GM19468 (cell line): ENCODE data around the gene ABHD8.

Source experiments
- ATAC-seq: cut with Tn5 transposase; IDR thresholded peaks from one replicate; pipeline ENCODE4 v1.9.1; 2021; ENCODE audit warnings: mild to moderate bottlenecking, moderate library complexity, moderate number of reproducible peaks; ENCODE audit not compliant: unreplicated experiment; ENCODE audit errors: extremely low read depth

ABHD8 gene, protein sequence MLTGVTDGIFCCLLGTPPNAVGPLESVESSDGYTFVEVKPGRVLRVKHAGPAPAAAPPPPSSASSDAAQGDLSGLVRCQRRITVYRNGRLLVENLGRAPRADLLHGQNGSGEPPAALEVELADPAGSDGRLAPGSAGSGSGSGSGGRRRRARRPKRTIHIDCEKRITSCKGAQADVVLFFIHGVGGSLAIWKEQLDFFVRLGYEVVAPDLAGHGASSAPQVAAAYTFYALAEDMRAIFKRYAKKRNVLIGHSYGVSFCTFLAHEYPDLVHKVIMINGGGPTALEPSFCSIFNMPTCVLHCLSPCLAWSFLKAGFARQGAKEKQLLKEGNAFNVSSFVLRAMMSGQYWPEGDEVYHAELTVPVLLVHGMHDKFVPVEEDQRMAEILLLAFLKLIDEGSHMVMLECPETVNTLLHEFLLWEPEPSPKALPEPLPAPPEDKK

GRCh38 chr19:17303167-17303939, at the start of gene ABHD8:
Gene ABHD8 (minus strand): TSS chr19:17303425. CDS start chr19:17301616, 1,809 bp downstream.
- peak; percentile 23 for ATAC-seq

DNA sequence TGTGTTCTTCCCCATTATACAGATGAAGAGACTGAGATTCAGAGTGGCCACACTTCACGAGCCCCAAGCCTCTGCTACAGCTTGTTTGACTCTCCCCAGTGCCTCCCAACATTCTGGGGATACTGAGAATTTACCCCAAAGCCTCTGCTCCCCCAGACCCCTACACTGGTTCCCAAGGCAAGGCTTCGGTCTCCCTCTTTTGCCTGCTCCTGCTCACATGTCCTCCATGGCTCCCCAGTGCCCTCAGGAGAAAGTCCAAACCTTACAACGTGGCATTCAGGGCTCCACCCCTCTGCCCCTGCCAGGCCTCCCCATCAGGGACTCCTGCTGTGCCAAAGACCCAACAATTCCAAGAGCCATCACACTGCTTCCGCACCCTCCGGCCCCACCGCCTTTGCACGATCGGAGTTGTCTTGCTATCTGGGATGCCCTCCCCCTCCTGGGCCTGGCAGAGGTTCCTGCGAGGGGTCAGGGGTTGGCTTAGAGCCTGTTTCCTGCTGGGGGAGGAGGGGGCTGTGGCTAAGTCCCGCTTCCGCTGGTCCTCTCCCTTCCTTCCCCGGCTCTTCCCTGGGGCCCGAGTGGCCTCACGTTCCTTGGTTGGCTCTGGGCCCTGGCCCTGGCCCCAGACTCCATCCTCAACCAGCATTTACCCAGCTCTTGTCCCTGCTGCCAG, 49.5 kb upstream of the ABHD8 start:
- no peak for ATAC-seq

GRCh38 chr19:17351815-17352435, 48.7 kb upstream of the ABHD8 start:
- no peak for ATAC-seq

- no peak for ATAC-seq
Measured at GRCh38 chr19:17348700-17349099, 45.5 kb upstream of the ABHD8 start.

DNA sequence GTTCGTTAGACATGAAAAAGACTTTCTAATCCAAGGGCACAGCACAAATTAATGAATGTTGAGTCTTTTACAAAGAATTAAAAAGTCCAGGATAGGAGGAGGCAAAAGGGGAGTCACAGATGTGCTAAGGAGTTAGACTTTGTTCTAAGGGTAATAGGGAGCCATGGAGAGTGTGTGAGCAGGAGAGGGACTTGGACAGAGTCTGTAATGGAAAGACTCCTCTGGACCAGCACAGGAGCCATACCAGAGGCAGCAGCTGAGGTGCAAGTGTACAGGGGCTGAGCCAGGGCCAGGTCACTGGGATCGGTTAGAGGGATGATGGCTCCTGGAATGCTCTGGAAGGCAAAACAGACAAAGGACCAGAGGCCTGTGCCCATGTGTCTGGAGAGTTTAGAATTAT, 44.7 kb upstream of the ABHD8 start:
- ATAC-seq, result no peak

GRCh38 chr19:17347361-17347760, 44.1 kb upstream of the ABHD8 start:
- no peak for ATAC-seq

DNA sequence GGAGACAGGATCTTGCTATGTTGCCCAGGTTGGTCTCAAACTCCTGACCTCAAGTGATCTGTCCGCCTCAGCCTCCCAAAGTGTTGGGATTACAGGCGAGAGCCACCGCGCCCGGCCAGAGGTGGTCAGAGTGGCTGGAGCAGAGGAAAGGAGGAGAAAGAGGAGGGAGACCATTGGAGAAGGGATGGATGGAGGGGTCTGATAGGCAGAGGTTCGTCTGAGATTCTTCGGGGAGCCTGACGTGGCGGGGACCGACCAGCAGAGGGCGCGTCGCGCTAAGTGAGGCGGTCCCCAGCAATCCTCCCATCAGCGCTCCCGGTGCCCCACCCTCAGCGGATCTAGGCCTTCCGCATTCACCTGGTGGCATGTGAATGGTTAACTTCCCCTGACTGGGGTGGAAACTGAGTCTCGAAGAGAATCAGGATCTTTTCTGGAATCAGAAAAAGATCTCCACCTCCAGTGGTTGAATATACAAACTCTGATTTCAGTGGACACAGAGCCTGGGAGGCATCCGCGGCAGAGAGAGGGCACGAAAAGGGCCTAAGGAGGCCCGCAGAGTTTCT, 43.0 kb upstream of the ABHD8 start:
- no peak for ATAC-seq

DNA sequence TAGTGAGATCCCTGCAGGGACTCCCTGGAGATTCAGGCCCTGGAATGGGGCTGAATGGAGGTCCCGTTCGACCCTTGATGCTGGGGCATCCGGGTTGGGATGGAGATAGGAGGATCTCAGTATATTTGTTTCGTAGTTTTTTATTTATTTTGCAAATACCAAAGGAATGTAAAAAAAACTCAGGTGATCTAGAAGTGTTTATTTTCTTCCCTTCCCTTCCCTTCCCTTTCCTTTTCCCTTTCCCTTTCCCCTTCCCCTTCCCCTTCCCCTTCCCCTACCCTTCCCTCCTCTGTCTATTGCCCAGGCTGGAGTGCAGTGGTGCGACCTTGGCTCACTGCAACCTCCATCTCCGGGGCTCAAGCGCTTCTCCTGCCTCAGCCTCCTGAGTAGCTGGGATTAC, 38.6 kb upstream of the ABHD8 start:
- ATAC-seq, result no peak

- no peak for ATAC-seq
Measured at GRCh38 chr19:17341386-17341785, 38.2 kb upstream of the ABHD8 start.

DNA sequence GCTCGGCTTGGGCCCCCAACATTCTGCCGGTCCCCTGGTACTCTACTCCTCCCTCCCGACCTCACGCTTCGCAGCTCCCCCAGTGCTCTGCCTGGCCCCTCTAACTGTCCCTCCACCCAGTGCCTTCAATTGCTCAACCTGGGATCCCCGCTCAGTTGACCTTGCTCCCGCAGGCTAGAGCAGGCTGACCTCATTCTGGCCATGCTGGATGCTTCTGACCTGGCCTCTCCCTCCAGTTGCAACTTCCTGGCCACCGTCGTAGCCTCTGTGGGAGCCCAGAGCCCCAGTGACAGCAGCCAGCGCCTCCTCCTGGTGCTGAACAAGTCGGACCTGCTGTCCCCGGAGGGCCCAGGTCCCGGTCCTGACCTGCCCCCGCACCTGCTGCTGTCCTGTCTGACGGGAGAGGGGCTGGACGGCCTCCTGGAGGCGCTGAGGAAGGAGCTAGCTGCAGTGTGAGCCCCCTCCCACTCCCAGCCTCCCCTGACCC, 37.7 kb upstream of the ABHD8 start:
- no peak for ATAC-seq

GRCh38 chr19:17340302-17340870, 37.2 kb upstream of the ABHD8 start:
- ATAC-seq, result no peak

DNA sequence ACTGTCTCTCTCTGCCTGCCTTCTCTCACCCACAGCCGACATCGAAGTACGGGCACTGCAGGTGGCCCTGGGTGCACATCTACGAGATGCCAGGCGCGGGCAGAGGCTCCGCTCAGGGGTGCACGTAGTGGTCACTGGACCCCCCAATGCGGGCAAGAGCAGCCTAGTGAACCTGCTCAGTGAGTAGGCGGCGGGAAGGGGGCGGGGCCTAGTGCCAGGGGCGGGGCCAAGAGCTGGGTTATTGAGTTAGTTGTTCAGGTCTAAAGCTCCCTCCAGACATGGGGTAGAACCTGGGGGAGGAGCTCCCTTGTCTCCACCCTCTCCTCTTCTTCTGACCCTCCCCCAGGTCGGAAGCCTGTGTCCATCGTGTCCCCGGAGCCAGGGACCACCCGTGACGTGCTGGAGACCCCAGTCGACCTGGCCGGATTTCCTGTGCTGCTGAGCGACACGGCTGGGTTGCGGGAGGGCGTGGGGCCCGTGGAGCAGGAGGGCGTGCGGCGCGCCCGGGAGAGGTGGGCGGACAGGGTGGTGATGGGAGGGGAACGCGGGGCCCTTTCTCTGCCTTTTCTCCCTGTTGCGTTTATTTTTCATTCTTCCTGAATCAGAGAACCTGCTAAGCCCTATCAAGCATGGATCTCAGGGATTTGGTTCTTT, 36.0 kb upstream of the ABHD8 start:
- ATAC-seq, result no peak

GRCh38 chr19:17338433-17339078, 35.3 kb upstream of the ABHD8 start:
- ATAC-seq, result no peak

GRCh38 chr19:17337675-17338432, 34.6 kb upstream of the ABHD8 start:
- no peak for ATAC-seq

DNA sequence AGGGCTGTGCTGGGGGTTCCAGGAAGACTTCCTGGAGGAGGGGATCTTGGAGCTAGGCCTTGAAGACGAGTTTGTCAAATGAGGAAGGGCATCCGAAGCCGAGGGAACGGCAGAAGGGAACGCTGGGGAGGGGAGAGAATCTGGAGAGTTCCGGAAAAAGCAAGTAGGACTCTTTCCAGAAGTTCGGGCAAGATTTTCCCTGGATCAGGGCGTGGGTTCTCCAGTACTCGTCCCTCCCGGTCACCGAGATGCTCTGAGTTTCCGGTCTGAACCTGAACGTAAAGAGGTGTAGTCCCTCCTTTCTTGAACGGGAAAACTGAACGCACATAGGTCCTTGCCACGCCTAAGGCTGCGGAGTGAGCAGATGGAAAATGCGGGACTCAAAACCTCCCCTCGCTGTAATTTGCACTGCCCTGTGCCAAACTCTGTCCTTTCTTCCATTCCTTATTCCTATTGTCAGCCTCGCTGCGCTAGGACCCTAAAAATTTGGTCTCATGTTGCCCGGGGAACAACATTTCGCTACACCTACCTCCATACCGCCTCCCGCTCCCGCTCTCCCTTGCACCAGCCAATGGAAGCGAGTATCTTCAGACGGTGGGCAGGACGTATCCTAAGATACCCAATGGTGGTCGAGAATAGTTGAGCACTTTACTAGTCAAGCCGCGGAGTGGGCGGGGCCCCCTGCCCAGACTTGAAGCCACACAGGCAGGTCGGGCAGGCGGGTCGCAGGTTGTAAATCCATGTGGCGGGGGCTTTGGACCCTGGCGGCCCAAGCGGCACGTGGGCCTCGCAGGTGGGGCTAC, 33.8 kb upstream of the ABHD8 start, which contains the start of gene GTPBP3:
Gene GTPBP3 (plus strand): TSS at position 682 of the 803 bp plus-strand sequence. CDS start 59 bp downstream, at position 741.
- ATAC-seq, result peak; percentile 65

- no peak for ATAC-seq
Measured at GRCh38 chr19:17335575-17335974, 32.4 kb upstream of the ABHD8 start.
